ENCODE results near the gene ONECUT2. TPM values are rescaled to one million over a fixed set of nuclear protein-coding genes. Genes with fewer than 3 reads are reported as not detected.

ONECUT2 gene
- total RNA-seq, 1 experiment from 2014 or later, result 0.48 TPM

DNA sequence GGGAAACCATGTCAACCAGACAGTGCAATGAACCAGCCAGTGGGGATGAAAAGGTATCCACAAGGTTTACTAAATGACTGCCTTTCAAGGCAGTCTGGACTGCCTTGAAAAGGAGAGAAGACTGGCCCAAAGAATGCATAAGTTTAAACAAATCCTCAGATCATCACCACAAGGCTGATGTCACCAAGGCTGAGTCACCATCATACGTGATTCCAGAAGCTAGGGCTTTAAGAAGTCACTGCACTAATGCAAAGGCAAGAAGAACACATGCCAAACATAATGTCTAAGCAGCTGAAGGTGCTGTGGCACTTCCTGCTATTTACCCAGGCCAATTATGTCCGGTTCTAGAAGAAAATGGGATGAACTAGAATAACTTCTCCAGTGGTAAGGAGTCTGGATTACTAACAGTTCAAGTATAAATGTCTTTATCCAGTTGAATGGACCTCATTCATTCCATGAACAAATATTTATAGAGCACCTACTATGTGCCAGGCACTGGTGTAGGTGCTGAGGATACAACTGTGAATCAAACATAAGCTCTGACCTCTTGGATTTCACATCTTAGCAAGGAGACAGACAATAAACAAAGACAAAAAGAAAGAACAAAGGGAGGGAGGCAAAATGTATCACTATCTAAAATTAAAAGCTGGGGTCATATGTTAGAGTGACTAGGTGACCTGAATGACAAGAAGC lies 37.6 kb upstream of the ONECUT2 start:
- no peak overlapping the region for H4K91ac ChIP-seq (ENCODE audit: insufficient read length, low read depth, low read length)
- no peak overlapping the region for H3T11ph ChIP-seq (ENCODE audit: low read length)
- WGBS (ENCODE audit: extremely low coverage, insufficient read length, low lambda C conversion rate), result no CpG with 5 or more reads among the region's 2 CpGs
- H3K9ac ChIP-seq (ENCODE audit: extremely low read depth, insufficient read length, low read length), result no peak overlapping the region
- H2AK5ac ChIP-seq (ENCODE audit: insufficient read length, low read length), result no peak overlapping the region
- H3K14ac ChIP-seq (ENCODE audit: insufficient read depth, low read length), result no peak overlapping the region
- H3K27ac ChIP-seq (ENCODE audit: insufficient read length, low read depth, low read length), result no peak overlapping the region
- H3K23me2 ChIP-seq (ENCODE audit: insufficient read length, low read depth, low read length, poor library complexity, severe bottlenecking), result no peaks in the 10 kb centered on the region
- H2BK12ac ChIP-seq (ENCODE audit: insufficient read length, low read depth, low read length), result no peak overlapping the region
- no peak overlapping the region for H2AFZ ChIP-seq (ENCODE audit: low read length)
- H3K79me1 ChIP-seq (ENCODE audit: insufficient read depth, low read depth, low read length, poor library complexity, severe bottlenecking), result no peaks in the 10 kb centered on the region
- H2BK20ac ChIP-seq (ENCODE audit: low read depth, low read length, poor library complexity, severe bottlenecking), result no peak overlapping the region
- H3K9me3 Mint-ChIP-seq, result peaks cover 7% of the 10 kb centered on the region in 2 experiments; a peak in 2 of 5 replicates
- no peak overlapping the region for H3K23ac ChIP-seq (ENCODE audit: insufficient read length, low read depth, low read length)
- H3K4me3 Mint-ChIP-seq, result no peak overlapping the region
- no peak overlapping the region for H3K4me2 ChIP-seq (ENCODE audit: insufficient read depth, insufficient read length, low read length)
- no peaks in the 10 kb centered on the region; the same call in 1 of the 2 replicates for H3K79me2 ChIP-seq (ENCODE audit: insufficient read depth, low read length)
- no peak overlapping the region for H3K56ac ChIP-seq (ENCODE audit: insufficient read length, low read depth, low read length)
- no peak overlapping the region for H4K8ac ChIP-seq (replicated peaks; ENCODE audit: insufficient read length, low read depth, low read length)
- H3K36me3 Mint-ChIP-seq (ENCODE audit: insufficient read depth in 1 of 3, low read depth in 3 of 3), result no peaks in the 10 kb centered on the region
- H3K4ac ChIP-seq (ENCODE audit: low read depth, low read length), result no peak overlapping the region
- no peaks in the 10 kb centered on the region for H3K9me3 ChIP-seq (ENCODE audit: control insufficient read depth, low read depth, low read length)
- H3K4me1 Mint-ChIP-seq, result no peaks in the 10 kb centered on the region
- no peak overlapping the region for H3K18ac ChIP-seq (ENCODE audit: insufficient read length, low read depth, low read length)
- no peaks in the 10 kb centered on the region for H4K20me1 ChIP-seq (ENCODE audit: control insufficient read depth, insufficient read depth, insufficient read length)
- no peaks in the 10 kb centered on the region for H3K4me1 ChIP-seq (ENCODE audit: insufficient read depth, low read length)
- no peak overlapping the region for H2BK15ac ChIP-seq (ENCODE audit: low read depth, low read length)
- H4K5ac ChIP-seq (ENCODE audit: insufficient read length, low read depth, low read length), result no peak overlapping the region
- DNase-seq, result no peak
- no peak overlapping the region for H3K27ac Mint-ChIP-seq
- H2BK5ac ChIP-seq (ENCODE audit: insufficient read length, low read length), result no peak overlapping the region
- H3K27me3 ChIP-seq (ENCODE audit: insufficient read depth, low read length), result no peaks in the 10 kb centered on the region
- H3K27me3 Mint-ChIP-seq (ENCODE audit: low read depth), result peaks cover 28% of the 10 kb centered on the region
- TF ChIP-seq, protein P1, sequence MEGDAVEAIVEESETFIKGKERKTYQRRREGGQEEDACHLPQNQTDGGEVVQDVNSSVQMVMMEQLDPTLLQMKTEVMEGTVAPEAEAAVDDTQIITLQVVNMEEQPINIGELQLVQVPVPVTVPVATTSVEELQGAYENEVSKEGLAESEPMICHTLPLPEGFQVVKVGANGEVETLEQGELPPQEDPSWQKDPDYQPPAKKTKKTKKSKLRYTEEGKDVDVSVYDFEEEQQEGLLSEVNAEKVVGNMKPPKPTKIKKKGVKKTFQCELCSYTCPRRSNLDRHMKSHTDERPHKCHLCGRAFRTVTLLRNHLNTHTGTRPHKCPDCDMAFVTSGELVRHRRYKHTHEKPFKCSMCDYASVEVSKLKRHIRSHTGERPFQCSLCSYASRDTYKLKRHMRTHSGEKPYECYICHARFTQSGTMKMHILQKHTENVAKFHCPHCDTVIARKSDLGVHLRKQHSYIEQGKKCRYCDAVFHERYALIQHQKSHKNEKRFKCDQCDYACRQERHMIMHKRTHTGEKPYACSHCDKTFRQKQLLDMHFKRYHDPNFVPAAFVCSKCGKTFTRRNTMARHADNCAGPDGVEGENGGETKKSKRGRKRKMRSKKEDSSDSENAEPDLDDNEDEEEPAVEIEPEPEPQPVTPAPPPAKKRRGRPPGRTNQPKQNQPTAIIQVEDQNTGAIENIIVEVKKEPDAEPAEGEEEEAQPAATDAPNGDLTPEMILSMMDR (conservative IDR thresholded peaks at IDR 0.05), result no peak
- H2BK120ac ChIP-seq (ENCODE audit: low read depth, low read length, poor library complexity, severe bottlenecking), result no peak overlapping the region

Measured in H9 (cell line).